Globus pallidus (tissue), 1 donor: Measurements from ENCODE around the gene FOLR1.
"Not testable (repeated sequence)": the region's sequence is repeated elsewhere in the genome, so short reads cannot be mapped to it uniquely, and the experiment has no call there.

Experiments
- DNase-seq: peaks from one replicate; pipeline ENCODE4 v3.0.0-alpha.2; 2015; ENCODE audit warnings: low spot score

The FOLR1 gene

GRCh38 chr11:72181553-72181958 lies 10.4 kb upstream of the FOLR1 start:
- DNase-seq = not testable (repeated sequence)

- no peak for DNase-seq
These were observed 3.7 kb upstream of the FOLR1 start for GRCh38 chr11:72188267-72188666.

- peak; percentile 32 for DNase-seq
These were observed 2.3 kb upstream of the FOLR1 start for GRCh38 chr11:72189455-72190250.

GRCh38 chr11:72190631-72191071 lies 1.3 kb upstream of the FOLR1 start:
- DNase-seq = no peak

GRCh38 chr11:72195518-72196270 lies 3.8 kb downstream of the FOLR1 start:
- DNase-seq = no peak

GRCh38 chr11:72201445-72201844 lies 9.5 kb downstream of the FOLR1 start:
- DNase-seq = not testable (repeated sequence)

GRCh38 chr11:72202571-72202970 lies 10.6 kb downstream of the FOLR1 start:
- DNase-seq = no peak

GRCh38 chr11:72203163-72203562 lies 11.2 kb downstream of the FOLR1 start:
- DNase-seq = no peak

- DNase-seq = no peak
These were observed 12.9 kb downstream of the FOLR1 start for GRCh38 chr11:72204886-72205285.

- not testable (repeated sequence) for DNase-seq
These were observed 14.9 kb downstream of the FOLR1 start for GRCh38 chr11:72206794-72207193.

- DNase-seq = no peak
These were observed 16.3 kb downstream of the FOLR1 start for GRCh38 chr11:72208281-72208680.

GRCh38 chr11:72209101-72209500 lies 17.2 kb downstream of the FOLR1 start:
- no peak for DNase-seq

- no peak for DNase-seq
These were observed 24.7 kb downstream of the FOLR1 start, which contains the start of gene FOLR2 for GRCh38 chr11:72216638-72217037. TSS of gene FOLR2 (plus strand) at chr11:72216794. CDS start at chr11:72218585, 1,791 bp downstream.

GRCh38 chr11:72217841-72218240 lies 25.9 kb downstream of the FOLR1 start:
- DNase-seq = peak; percentile 40

- DNase-seq = no peak
These were observed 26.4 kb downstream of the FOLR1 start for GRCh38 chr11:72218251-72218745.

- DNase-seq = no peak
These were observed 28.9 kb downstream of the FOLR1 start for GRCh38 chr11:72220696-72221363.

- no peak for DNase-seq
These were observed 29.6 kb downstream of the FOLR1 start for GRCh38 chr11:72221386-72222075.

GRCh38 chr11:72222106-72222891 lies 30.4 kb downstream of the FOLR1 start:
- DNase-seq = no peak

- DNase-seq = peak; percentile 82
These were observed 31.1 kb downstream of the FOLR1 start for GRCh38 chr11:72222907-72223614.
